Vagina (tissue), 2 donors: ENCODE data around the gene GAS2L1. TPM values are rescaled to one million over a fixed set of nuclear protein-coding genes. Genes with fewer than 3 reads are reported as not detected.

Experiments
- DNase-seq, 2 donors: peaks; one replicate each; pipeline ENCODE4 v3.0.0-alpha.2; 2017; ENCODE audit errors: extremely low spot score in 2 of 2
- H3K27ac ChIP-seq: fragments of 200-600 bp; sonication (generic); one replicate; pipeline ENCODE4 v1.5.1; 2019
- H3K27me3 ChIP-seq: fragments of 200-600 bp; sonication (generic); one replicate; pipeline ENCODE4 v1.5.1; 2019
- H3K36me3 ChIP-seq, 2 donors: fragments of 200-600 bp; sonication (generic); one replicate each; pipeline ENCODE4 v1.5.1; 2017 to 2019
- H3K4me1 ChIP-seq: fragments of 200-600 bp; sonication (generic); one replicate; pipeline ENCODE4 v1.5.1; 2019
- H3K4me3 ChIP-seq, 2 donors: fragments of 200-600 bp; sonication (generic); 1 replicate in 1 of 2; 2 replicates in 1 of 2; pipeline ENCODE4 v1.5.1; 2016 to 2019
- H3K9me3 ChIP-seq: fragments of 200-600 bp; sonication (generic); one replicate; pipeline ENCODE4 v1.5.1; 2019
- CTCF ChIP-seq, 3 experiments: fragments of 450-650 bp in 2 of 3; fragments of 200-600 bp in 1 of 3; sonication (generic) in 1 of 3; IDR thresholded peaks; one replicate each; pipeline ENCODE4 v1.5.1; 2017 to 2019; ENCODE audit warnings: antibody characterized with exemption in 3 of 3, mild to moderate bottlenecking in 2 of 3, moderate library complexity in 2 of 3
- POLR2A ChIP-seq, 2 donors: fragments of 450-650 bp; IDR thresholded peaks; one replicate each; pipeline ENCODE4 v1.6.1; 2017; ENCODE audit warnings: antibody characterized with exemption in 2 of 2, mild to moderate bottlenecking in 2 of 2, moderate library complexity in 2 of 2
- POLR2AphosphoS5 ChIP-seq, 2 donors: sonication (generic); formaldehyde crosslinking; IDR thresholded peaks; one replicate each; pipeline ENCODE4 v1.9.0; 2017; ENCODE audit warnings: antibody characterized with exemption in 2 of 2, mild to moderate bottlenecking in 2 of 2, low read depth in 1 of 2; ENCODE audit not compliant: insufficient read depth in 1 of 2
- intact Hi-C: fragments of 100-400 bp; cut with DNase I; formaldehyde crosslinking; loops from one replicate; pipeline ENCODE4 v1.15.1; 2023
- total RNA-seq: library from RNA; depleted of rRNA; stranded (reverse); fragments of >200 nt; gene quantifications from one replicate; pipeline ENCODE4 v1.2.3, GENCODE V29; 2016

Gene GAS2L1
- total RNA-seq, 1 donor from 2014 or later: 17.4 TPM

GRCh38 chr22:29317827-29318454 lies 11.5 kb downstream of the GAS2L1 start:
- intact Hi-C loops: loop anchor here (10.0 kb wide), 1 partner anchor 67 kb away; the partner anchor contains the start of gene AP1B1
- no peaks in the 10 kb centered on the region for H3K9me3 ChIP-seq
- TF ChIP-seq POLR2A (IDR thresholded peaks at IDR 0.05): no peak
- TF ChIP-seq POLR2AphosphoS5 (IDR thresholded peaks at IDR 0.05; ENCODE audit: insufficient read depth in 1 of 2, low read depth in 1 of 2): no peak
- TF ChIP-seq CTCF (IDR thresholded peaks at IDR 0.05): no peak
- H3K27me3 ChIP-seq: peaks cover 4% of the 10 kb centered on the region
- H3K4me3 ChIP-seq: no peak overlapping the region
- H3K4me1 ChIP-seq: peaks cover 27% of the 10 kb centered on the region
- no peak for DNase-seq
- no peak overlapping the region for H3K27ac ChIP-seq
- H3K36me3 ChIP-seq: no peaks in the 10 kb centered on the region

GRCh38 chr22:29319072-29319471 lies 12.6 kb downstream of the GAS2L1 start:
- Histone ChIP-seq H3K4me1 (peaks cover 16% of the 10 kb centered on the region), H3K4me3 (no peak overlapping the region), H3K9me3 (no peaks in the 10 kb centered on the region), H3K27me3 (peaks cover 4% of the 10 kb centered on the region), H3K27ac (no peak overlapping the region), H3K36me3 (no peaks in the 10 kb centered on the region)
- intact Hi-C loops: loop anchor here (10.0 kb wide), 1 partner anchor 66 kb away; the partner anchor contains the start of gene AP1B1
- TF ChIP-seq POLR2A (IDR thresholded peaks at IDR 0.05) (no peak), CTCF (IDR thresholded peaks at IDR 0.05) (no peak), POLR2AphosphoS5 (IDR thresholded peaks at IDR 0.05; ENCODE audit: insufficient read depth in 1 of 2, low read depth in 1 of 2) (no peak)
- DNase-seq: no peak

- no peaks in the 10 kb centered on the region for H3K36me3 ChIP-seq
- intact Hi-C loops: no loop called here
- H3K4me3 ChIP-seq: no peak overlapping the region
- no peaks in the 10 kb centered on the region for H3K9me3 ChIP-seq
- peaks cover 5% of the 10 kb centered on the region for H3K4me1 ChIP-seq
- no peaks in the 10 kb centered on the region for H3K27me3 ChIP-seq
- H3K27ac ChIP-seq: no peak overlapping the region
- no peak for DNase-seq
- no peak for TF ChIP-seq CTCF (IDR thresholded peaks at IDR 0.05)
- no peak for TF ChIP-seq POLR2A (IDR thresholded peaks at IDR 0.05)
- no peak for TF ChIP-seq POLR2AphosphoS5 (IDR thresholded peaks at IDR 0.05; ENCODE audit: insufficient read depth in 1 of 2, low read depth in 1 of 2)
Observed at GRCh38 chr22:29320546-29320945, 14.1 kb downstream of the GAS2L1 start.

- Histone ChIP-seq H3K27ac (no peak overlapping the region), H3K4me3 (no peak overlapping the region), H3K27me3 (no peaks in the 10 kb centered on the region), H3K4me1 (no peaks in the 10 kb centered on the region), H3K36me3 (peaks cover 0 to 16% of the 10 kb centered on the region in 2 donors), H3K9me3 (no peaks in the 10 kb centered on the region)
- intact Hi-C loops: no loop called here
- TF ChIP-seq POLR2A (IDR thresholded peaks at IDR 0.05) (no peak), POLR2AphosphoS5 (IDR thresholded peaks at IDR 0.05; ENCODE audit: insufficient read depth in 1 of 2, low read depth in 1 of 2) (no peak), CTCF (IDR thresholded peaks at IDR 0.05) (no peak)
- DNase-seq: no peak
Observed at GRCh38 chr22:29323641-29324040, 17.2 kb downstream of the GAS2L1 start.

- H3K4me1 ChIP-seq: peaks cover 3% of the 10 kb centered on the region
- no peak for DNase-seq
- TF ChIP-seq CTCF (IDR thresholded peaks at IDR 0.05): no peak
- peaks cover 0 to 24% of the 10 kb centered on the region in 2 donors for H3K36me3 ChIP-seq
- no peak overlapping the region for H3K27ac ChIP-seq
- H3K4me3 ChIP-seq: no peak overlapping the region
- no peaks in the 10 kb centered on the region for H3K9me3 ChIP-seq
- intact Hi-C loops: no loop called here
- no peaks in the 10 kb centered on the region for H3K27me3 ChIP-seq
Observed at GRCh38 chr22:29325356-29325755, 18.9 kb downstream of the GAS2L1 start.
